Brain microvascular endothelial cell (primary cell): ENCODE data around the gene TRDN.

Experiments
- DNase-seq: peaks from one replicate; pipeline ENCODE4 v3.0.0-alpha.2; 2020
- H3K27ac ChIP-seq: fragments of 250-450 bp; sonication (Bioruptor Pico); 2 replicates; pipeline ENCODE4 v1.5.1; 2020; ENCODE audit warnings: mild to moderate bottlenecking, moderate library complexity
- H3K27me3 ChIP-seq: fragments of 250-450 bp; sonication (Bioruptor Pico); replicated peaks from 2 replicates; pipeline ENCODE4 v1.5.1; 2020; ENCODE audit warnings: mild to moderate bottlenecking
- H3K36me3 ChIP-seq: fragments of 250-450 bp; sonication (Bioruptor Pico); replicated peaks from 2 replicates; pipeline ENCODE4 v1.5.1; 2020; ENCODE audit warnings: mild to moderate bottlenecking
- H3K4me3 ChIP-seq: 2 replicates; pipeline ENCODE4 v1.5.1; 2011; ENCODE audit warnings: low read depth, mild to moderate bottlenecking, control low read depth, low read length, moderate library complexity
- in situ Hi-C: cut with HindIII; loops from 2 replicates; pipeline ENCODE4 v1.10.0; 2017; ENCODE audit warnings: low sequenced_read_pairs, low pct_ligation_motif_present
- TF ChIP-seq, protein P1 (sequence below): IDR thresholded peaks from 2 replicates; pipeline ENCODE4 v1.5.1; 2011; ENCODE audit warnings: low read depth, mild to moderate bottlenecking, moderate library complexity, low read length, control low read depth, inconsistent platforms; ENCODE audit errors: missing control alignments

TRDN gene

DNA sequence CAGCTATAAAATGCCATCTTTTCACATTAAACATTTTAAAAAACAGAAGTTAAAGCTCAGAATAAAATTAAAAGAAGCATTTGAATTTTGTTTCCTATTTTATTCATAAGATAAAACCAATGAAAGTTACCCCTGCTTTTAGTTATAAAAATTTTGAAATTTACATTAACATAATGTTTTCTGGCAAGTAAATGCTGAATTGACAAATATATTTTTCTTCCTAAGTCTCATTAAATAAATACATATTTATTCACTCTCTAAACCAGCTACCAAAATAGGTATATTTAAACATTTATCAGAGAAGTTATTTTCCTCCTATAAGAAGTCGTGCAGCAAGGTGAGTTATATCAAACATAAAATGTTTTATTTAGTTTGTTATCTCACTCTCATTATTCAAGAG, 213.6 kb downstream of the TRDN start:
- no peak overlapping the region for H3K27ac ChIP-seq
- no peaks in the 10 kb centered on the region for H3K36me3 ChIP-seq
- TF ChIP-seq, protein P1, sequence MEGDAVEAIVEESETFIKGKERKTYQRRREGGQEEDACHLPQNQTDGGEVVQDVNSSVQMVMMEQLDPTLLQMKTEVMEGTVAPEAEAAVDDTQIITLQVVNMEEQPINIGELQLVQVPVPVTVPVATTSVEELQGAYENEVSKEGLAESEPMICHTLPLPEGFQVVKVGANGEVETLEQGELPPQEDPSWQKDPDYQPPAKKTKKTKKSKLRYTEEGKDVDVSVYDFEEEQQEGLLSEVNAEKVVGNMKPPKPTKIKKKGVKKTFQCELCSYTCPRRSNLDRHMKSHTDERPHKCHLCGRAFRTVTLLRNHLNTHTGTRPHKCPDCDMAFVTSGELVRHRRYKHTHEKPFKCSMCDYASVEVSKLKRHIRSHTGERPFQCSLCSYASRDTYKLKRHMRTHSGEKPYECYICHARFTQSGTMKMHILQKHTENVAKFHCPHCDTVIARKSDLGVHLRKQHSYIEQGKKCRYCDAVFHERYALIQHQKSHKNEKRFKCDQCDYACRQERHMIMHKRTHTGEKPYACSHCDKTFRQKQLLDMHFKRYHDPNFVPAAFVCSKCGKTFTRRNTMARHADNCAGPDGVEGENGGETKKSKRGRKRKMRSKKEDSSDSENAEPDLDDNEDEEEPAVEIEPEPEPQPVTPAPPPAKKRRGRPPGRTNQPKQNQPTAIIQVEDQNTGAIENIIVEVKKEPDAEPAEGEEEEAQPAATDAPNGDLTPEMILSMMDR, result no peak
- in situ Hi-C loops, result no loop called here
- DNase-seq, result no peak
- no peaks in the 10 kb centered on the region for H3K27me3 ChIP-seq
- no peak overlapping the region for H3K4me3 ChIP-seq

DNA sequence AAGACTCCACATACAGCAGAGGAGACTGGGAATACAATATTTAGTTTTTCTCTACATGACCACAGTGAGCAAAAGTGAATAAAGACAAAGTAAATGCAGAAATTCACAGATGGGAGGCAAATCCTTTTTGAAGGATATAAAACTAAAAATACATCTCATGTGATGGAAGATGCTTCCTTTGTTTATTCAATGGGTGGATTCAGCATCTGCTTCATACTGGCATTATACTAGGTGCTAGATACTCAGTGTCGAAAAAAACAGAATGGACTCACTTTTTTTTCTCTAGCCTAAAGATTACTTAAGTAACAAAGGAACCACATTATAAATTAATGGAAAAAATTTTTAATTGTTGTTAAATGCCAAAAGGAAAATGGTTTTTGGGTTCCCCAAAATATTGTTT, 216.2 kb downstream of the TRDN start:
- DNase-seq, result no peak
- in situ Hi-C loops, result no loop called here
- no peak overlapping the region for H3K4me3 ChIP-seq
- no peak overlapping the region for H3K27ac ChIP-seq
- TF ChIP-seq, protein P1, result no peak
- H3K36me3 ChIP-seq, result no peaks in the 10 kb centered on the region
- H3K27me3 ChIP-seq, result no peaks in the 10 kb centered on the region

DNA sequence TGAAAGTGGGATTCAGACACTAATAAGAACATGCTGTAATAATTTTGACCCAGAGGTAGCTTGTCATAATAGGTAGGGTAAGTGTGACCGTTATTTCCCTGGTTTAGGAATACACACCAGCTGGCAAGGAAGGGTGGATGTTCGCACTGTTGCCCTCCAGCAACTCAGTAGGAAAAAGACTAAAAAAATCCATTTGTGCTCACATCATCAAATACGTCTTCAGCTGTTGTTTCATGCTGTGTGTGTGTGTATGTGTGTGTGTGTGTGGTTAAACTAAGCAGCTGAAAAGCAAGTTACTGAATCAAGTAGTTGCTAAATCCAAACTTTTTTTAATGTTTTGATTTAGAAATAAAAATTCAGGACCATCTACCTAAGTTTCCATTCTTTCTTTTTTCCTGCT, 218.7 kb downstream of the TRDN start:
- no peak for DNase-seq
- Histone ChIP-seq H3K36me3 (no peaks in the 10 kb centered on the region), H3K27me3 (no peaks in the 10 kb centered on the region), H3K27ac (no peak overlapping the region), H3K4me3 (no peak overlapping the region)
- TF ChIP-seq, protein P1, result no peak
- in situ Hi-C loops, result no loop called here

DNA sequence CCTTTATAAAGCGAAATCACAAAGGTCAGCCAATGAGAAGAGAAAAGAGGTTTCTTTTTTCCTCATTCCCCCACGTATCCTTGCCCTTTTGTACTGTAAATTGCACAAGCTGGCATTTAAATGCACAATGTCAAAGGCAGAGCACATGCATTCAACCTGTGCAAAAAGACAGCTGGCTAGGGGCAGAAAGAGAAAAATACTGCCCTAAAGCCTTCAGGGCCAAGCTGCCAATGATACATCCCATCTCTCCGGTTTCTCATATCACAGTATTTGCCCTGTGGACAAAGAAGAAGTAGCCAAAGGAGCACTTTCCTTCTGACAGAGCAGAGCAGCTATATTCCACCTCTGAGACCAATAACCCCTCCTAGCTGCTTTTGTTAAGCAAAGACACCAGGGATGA, 219.2 kb downstream of the TRDN start:
- no peaks in the 10 kb centered on the region for H3K27me3 ChIP-seq
- H3K27ac ChIP-seq, result no peak overlapping the region
- TF ChIP-seq, protein P1, result no peak
- in situ Hi-C loops, result no loop called here
- DNase-seq, result no peak
- no peaks in the 10 kb centered on the region for H3K36me3 ChIP-seq
- no peak overlapping the region for H3K4me3 ChIP-seq

DNA sequence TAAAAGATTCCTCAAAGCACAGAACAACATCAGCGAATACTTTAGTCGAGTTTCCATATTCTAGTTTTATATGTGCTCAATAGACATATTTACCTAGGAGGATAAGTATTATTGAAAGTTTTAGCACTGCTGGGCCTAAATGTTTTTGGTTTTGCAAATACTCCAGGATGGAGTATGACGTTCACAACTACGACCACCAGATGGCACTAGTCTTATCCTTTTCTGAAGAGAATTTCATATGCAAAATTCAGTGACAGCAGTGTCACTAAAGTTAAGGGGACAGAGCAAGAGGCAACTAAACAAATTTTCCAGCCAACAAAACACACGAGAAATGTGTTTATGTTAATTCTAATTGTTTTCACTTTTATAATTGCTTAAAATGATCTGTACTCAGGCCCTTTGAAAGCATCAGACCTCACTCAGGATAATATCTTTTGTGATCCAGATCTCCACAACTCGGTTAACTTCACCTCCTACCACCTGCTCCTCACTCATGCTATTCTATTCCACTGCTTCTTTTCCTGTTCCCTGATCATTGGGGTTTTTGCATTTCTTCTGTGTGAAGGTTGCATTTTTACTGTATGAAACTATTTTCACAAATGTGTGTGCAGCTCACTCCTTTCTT, 220.8 kb downstream of the TRDN start:
- Histone ChIP-seq H3K27me3 (no peaks in the 10 kb centered on the region), H3K27ac (no peak overlapping the region), H3K4me3 (no peak overlapping the region), H3K36me3 (no peaks in the 10 kb centered on the region)
- in situ Hi-C loops, result no loop called here
- TF ChIP-seq, protein P1, result peak; percentile 62
- DNase-seq, result peak; percentile 52

DNA sequence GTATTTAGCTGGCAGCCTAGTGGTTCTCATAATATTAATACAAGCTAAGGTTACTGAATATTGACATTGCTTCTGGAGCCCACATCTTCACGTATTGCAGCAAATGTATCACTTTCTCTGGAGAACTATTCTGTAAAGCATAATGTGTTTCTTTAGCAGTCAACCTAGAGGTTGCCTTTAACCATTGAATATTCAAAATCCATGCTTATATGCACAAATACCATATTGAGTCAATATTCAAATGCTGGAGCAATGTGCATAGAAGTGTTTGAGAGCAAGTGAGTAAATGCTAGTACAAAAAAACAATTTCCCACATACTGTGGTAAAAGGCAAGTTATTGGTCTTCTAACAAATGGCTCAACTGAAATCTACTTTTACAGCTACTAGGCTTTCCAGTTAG, 231.8 kb downstream of the TRDN start:
- in situ Hi-C loops, result no loop called here
- Histone ChIP-seq H3K27me3 (no peaks in the 10 kb centered on the region), H3K4me3 (no peak overlapping the region), H3K36me3 (no peaks in the 10 kb centered on the region), H3K27ac (no peak overlapping the region)
- TF ChIP-seq, protein P1, result no peak
- no peak for DNase-seq
